Neuron (in vitro differentiated cells): ENCODE data around the gene C1orf159.

Experiments used
- H2AFZ ChIP-seq: one replicate; pipeline ENCODE4 v1.6.1; 2013; ENCODE audit warnings: low read depth, mild to moderate bottlenecking, inconsistent platforms, low read length, moderate library complexity
- H3K27me3 ChIP-seq: one replicate; pipeline ENCODE4 v1.6.1; 2013; ENCODE audit warnings: low read length; ENCODE audit not compliant: insufficient read depth
- H3K36me3 ChIP-seq: one replicate; pipeline ENCODE4 v1.6.1; 2013; ENCODE audit warnings: low read length; ENCODE audit not compliant: insufficient read depth
- H3K4me1 ChIP-seq: one replicate; pipeline ENCODE4 v1.6.1; 2013; ENCODE audit warnings: low read length; ENCODE audit not compliant: insufficient read depth
- H3K4me3 ChIP-seq: 2 replicates; pipeline ENCODE4 v1.5.1; 2013; ENCODE audit warnings: mild to moderate bottlenecking, low read length, moderate library complexity
- H3K9me3 ChIP-seq: one replicate; pipeline ENCODE4 v1.6.1; 2013; ENCODE audit warnings: low read length

C1orf159 gene

GRCh38 chr1:1086911-1087341, 29.0 kb downstream of the C1orf159 start:
- H3K36me3 ChIP-seq: peaks cover 17% of the 10 kb centered on the region
- H3K27me3 ChIP-seq: no peaks in the 10 kb centered on the region
- no peaks in the 10 kb centered on the region for H3K9me3 ChIP-seq
- H2AFZ ChIP-seq: no peak overlapping the region
- no peaks in the 10 kb centered on the region for H3K4me1 ChIP-seq
- no peak overlapping the region for H3K4me3 ChIP-seq

GRCh38 chr1:1085911-1086841, 29.7 kb downstream of the C1orf159 start:
- no peak overlapping the region for H3K4me3 ChIP-seq
- no peaks in the 10 kb centered on the region for H3K4me1 ChIP-seq
- no peak overlapping the region for H2AFZ ChIP-seq
- no peaks in the 10 kb centered on the region for H3K9me3 ChIP-seq
- H3K36me3 ChIP-seq: peaks cover 17% of the 10 kb centered on the region
- no peaks in the 10 kb centered on the region for H3K27me3 ChIP-seq

GRCh38 chr1:1085171-1085841, 30.6 kb downstream of the C1orf159 start:
- Histone ChIP-seq H3K4me3 (no peak overlapping the region), H3K27me3 (no peaks in the 10 kb centered on the region), H3K9me3 (no peaks in the 10 kb centered on the region), H3K4me1 (peaks cover 2% of the 10 kb centered on the region), H2AFZ (no peak overlapping the region), H3K36me3 (peaks cover 17% of the 10 kb centered on the region)

GRCh38 chr1:1084372-1085170, 31.3 kb downstream of the C1orf159 start:
- H2AFZ ChIP-seq: no peak overlapping the region
- no peaks in the 10 kb centered on the region for H3K9me3 ChIP-seq
- H3K4me3 ChIP-seq: no peak overlapping the region
- H3K36me3 ChIP-seq: peaks cover 17% of the 10 kb centered on the region
- peaks cover 8% of the 10 kb centered on the region for H3K4me1 ChIP-seq
- no peaks in the 10 kb centered on the region for H3K27me3 ChIP-seq

- Histone ChIP-seq H3K4me3 (no peak overlapping the region), H3K36me3 (peaks cover 17% of the 10 kb centered on the region), H3K27me3 (no peaks in the 10 kb centered on the region), H2AFZ (no peak overlapping the region), H3K9me3 (no peaks in the 10 kb centered on the region), H3K4me1 (peaks cover 11% of the 10 kb centered on the region)
Measured at GRCh38 chr1:1083416-1084371, 32.2 kb downstream of the C1orf159 start.

GRCh38 chr1:1082776-1083415, 33.0 kb downstream of the C1orf159 start:
- Histone ChIP-seq H3K9me3 (no peaks in the 10 kb centered on the region), H3K36me3 (peaks cover 17% of the 10 kb centered on the region), H3K4me3 (no peak overlapping the region), H3K27me3 (no peaks in the 10 kb centered on the region), H2AFZ (no peak overlapping the region), H3K4me1 (peaks cover 11% of the 10 kb centered on the region)

- Histone ChIP-seq H3K27me3 (no peaks in the 10 kb centered on the region), H3K9me3 (no peaks in the 10 kb centered on the region), H3K4me1 (peaks cover 11% of the 10 kb centered on the region), H3K4me3 (no peak overlapping the region), H3K36me3 (peaks cover 14% of the 10 kb centered on the region), H2AFZ (no peak overlapping the region)
Measured at GRCh38 chr1:1082239-1082775, 33.6 kb downstream of the C1orf159 start.

- H3K4me3 ChIP-seq: no peak overlapping the region
- H3K9me3 ChIP-seq: no peaks in the 10 kb centered on the region
- peaks cover 11% of the 10 kb centered on the region for H3K4me1 ChIP-seq
- H3K27me3 ChIP-seq: no peaks in the 10 kb centered on the region
- H3K36me3 ChIP-seq: peaks cover 11% of the 10 kb centered on the region
- no peak overlapping the region for H2AFZ ChIP-seq
Measured at GRCh38 chr1:1081311-1082238, 34.3 kb downstream of the C1orf159 start.

GRCh38 chr1:1080951-1081310, 35.0 kb downstream of the C1orf159 start:
- Histone ChIP-seq H3K9me3 (no peaks in the 10 kb centered on the region), H3K36me3 (peaks cover 10% of the 10 kb centered on the region), H3K4me1 (peaks cover 11% of the 10 kb centered on the region), H2AFZ (no peak overlapping the region), H3K4me3 (no peak overlapping the region), H3K27me3 (no peaks in the 10 kb centered on the region)

GRCh38 chr1:1080122-1080757, 35.6 kb downstream of the C1orf159 start:
- Histone ChIP-seq H3K4me3 (peak overlapping the region; percentile 19), H3K27me3 (peaks cover 2% of the 10 kb centered on the region), H2AFZ (no peak overlapping the region), H3K9me3 (no peaks in the 10 kb centered on the region), H3K4me1 (peaks cover 11% of the 10 kb centered on the region), H3K36me3 (peaks cover 10% of the 10 kb centered on the region)
